NCI-H187 (cell line): ENCODE measurements around the gene DCUN1D4.

Experiments
- DNase-seq, 2 experiments: peaks; one replicate each; lab custom pipeline; 2025; lab: John Stamatoyannopoulos, UW

The DCUN1D4 gene

GRCh38 chr4:51842554-51843308, at the start of gene DCUN1D4:
Gene DCUN1D4 (plus strand): TSS chr4:51843153. CDS start chr4:51843243, 90 bp downstream.
- DNase-seq = peak; percentile 99 to 100

DNA sequence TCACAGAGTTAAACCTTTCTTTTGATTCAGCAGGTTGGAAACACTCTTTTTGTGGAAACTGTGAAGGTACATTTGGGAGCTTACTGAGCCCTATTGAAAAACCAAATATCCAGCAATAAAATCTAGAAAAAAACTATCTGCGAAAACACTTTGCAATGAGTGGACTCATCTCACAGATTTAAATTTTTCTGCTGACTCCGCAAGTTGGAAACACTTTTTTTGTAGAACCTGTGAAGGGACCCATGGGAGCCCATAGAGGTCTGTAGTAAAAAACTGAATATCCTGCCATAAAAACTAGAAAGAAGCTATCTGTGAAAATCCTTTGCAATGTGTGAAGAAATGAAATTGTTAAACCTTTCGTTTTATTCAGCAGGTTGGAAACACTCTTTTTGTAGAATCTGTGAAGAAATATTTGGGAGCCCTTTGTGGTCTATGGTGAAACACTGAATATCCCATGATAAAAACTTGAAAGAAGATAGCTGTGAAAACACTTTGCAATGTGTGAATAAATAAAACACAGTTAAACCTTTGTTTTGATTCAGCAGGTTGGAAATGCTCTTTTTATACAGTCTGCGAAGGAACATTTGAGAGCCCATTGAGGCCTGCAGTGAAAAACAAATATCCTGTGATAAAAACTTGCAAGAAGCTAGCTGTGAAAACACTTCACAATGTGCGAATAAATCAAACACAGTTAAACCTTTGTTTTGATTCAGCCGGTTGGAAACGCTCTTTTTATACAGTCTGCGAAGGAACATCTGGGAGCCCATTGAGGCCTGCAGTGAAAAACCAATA, 22.3 kb upstream of the DCUN1D4 start:
- DNase-seq = no peak

- no peak for DNase-seq
Measured at GRCh38 chr4:51825341-51825740, 17.6 kb upstream of the DCUN1D4 start.

DNA sequence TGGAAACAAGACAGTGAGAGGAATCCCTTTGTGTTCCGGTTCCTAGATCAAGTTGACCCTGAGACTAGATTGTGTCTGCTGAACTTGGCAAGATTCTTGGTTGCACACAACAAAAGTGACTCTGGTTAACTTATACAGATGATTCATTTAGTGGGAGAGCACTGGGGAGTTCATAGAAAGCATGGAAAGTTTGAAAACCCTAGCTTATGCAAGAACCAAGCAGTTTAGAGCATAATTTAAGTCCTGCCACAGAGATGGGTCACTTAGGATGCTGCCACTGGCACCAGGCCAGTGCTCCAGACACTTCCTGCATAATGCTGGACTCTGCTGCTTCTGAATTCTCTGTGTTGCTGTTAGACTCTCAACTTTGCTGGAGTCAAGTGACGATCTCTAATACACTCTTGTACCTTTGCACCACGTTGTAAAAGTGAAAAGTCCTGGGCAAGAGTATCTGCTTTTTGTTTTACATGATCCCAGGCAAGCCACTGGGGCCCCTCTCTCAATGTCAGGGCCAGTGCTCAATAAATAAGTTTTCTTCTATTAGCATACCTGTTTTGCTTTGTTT, 12.7 kb upstream of the DCUN1D4 start:
- DNase-seq = no peak

- DNase-seq = peak; percentile 11 to 31
Measured at GRCh38 chr4:51831133-51831532, 11.8 kb upstream of the DCUN1D4 start.

DNA sequence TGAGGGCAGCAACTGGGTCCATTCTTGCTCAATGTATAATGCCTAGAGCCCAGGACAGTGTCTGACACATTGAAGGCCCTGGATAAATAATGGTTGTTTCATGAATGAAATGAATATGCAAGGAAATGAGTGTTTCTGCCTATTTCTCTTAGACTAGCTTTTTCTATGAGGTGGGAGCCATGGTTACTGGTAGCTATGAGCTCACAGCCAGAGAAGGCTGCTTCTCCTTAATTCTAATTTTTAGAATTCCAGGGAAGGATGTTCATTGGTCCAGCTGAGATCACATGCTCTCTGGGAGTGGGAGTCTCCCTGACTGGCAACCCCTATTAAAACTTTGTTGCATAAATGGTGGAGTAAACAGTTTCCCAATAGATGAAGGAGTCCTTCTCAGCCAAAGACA, 9.7 kb upstream of the DCUN1D4 start:
- DNase-seq = no peak

- DNase-seq = no peak
Measured at GRCh38 chr4:51835079-51835478, 7.9 kb upstream of the DCUN1D4 start.

DNA sequence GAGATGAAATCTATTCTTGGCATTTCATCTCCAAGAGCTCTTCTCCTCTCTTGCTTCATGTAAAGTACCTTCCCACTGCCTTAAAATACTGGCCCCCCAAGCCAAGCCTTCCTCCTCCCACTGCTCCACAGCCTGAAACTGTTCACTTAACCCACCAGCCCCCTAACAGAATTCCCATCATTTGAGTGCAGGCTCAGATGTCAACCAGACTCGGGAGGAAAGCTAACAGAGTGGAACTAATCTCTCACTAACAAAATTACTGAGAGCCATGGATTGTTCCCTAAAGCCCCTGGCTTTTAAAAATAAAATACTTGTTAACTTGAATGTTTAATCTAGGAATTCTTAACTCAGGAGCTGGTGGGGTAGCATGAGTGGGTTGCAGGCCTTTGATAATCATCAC, 7.1 kb upstream of the DCUN1D4 start:
- no peak for DNase-seq

- DNase-seq = no peak
Measured at GRCh38 chr4:51836549-51836948, 6.4 kb upstream of the DCUN1D4 start.

DNA sequence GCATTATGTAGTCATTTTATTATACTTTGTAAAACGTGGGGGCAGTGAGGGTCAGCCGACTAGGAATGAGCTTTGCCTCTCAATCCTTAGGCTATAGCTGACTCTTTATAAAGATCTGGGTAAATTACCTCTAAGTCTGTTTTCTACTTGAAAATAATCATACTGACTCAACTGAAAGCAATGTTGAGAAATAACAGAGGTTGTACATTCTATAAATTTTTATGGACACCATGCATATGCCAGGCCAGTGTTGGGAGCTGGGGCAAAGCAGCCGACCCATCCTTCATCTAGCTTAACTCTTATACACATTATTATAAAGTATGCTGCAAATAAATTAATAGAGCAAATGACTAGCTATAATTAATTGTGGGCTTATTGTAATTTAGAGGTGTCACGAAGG, 2.2 kb upstream of the DCUN1D4 start:
- no peak for DNase-seq

DNA sequence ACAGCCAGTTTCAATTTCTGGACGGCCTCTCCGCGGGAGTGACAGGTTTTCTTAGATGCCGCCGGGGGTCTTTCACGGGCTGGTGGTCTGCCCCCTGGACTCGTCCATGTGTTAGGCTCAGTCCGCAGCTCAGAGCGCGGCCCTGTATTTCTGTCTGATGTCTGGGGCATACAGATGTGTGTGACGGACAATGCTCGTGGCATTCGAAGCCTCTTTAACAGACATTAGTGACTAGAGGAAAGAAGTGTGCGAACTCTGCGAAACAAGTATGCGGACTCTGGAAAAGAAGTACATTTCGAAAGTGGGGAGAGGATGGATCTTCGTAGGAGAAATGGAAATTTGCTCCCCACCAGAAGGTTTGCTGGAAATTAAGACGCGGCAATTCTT, 793 bp upstream of the DCUN1D4 start:
- no peak for DNase-seq

DNA sequence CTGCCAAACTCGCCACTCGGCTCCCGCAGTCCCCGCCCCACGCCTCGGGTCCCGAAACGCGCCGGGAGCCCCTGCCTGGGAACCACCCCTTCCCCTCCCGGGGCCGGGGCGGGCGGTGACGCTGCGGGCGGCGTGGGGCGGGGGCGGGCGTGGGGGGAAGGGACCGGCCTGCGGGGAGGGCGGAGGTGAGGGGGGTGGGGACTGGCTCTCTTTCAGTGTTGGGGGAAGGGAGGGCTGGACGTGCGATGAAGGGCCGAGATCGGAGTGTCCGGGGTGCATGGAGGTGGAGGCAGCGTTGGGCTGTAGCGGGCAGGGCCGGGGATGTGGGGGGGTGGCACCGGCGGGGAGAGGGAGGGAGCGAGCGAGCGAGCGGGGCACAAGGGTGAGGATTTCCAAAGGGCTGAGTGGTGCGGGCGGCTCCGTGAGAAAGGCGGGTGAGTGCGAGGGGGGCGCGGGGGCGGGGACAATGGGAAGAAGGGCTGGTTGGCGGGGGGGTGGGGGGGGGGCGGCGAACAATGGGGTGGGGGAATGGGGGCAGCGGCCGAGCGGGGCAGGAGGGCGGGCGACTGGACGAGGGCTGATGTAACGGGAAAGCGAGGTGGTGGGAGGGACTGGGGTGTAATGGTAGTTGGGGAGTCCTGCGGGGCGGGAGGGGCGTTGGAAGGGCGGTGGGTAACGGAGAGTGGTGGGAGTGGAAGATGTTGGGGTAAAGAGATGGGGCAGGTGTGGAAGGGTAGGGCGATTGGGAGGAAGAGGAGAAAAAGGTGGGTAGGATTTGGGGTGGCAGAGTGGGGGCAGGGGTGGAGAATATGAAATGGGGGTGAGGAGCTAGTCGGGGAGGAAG, 578 bp downstream of the DCUN1D4 start:
- DNase-seq = peak in 1 of 2 experiments; percentile 48

- peak; percentile 75 to 88 for DNase-seq
Measured at GRCh38 chr4:51844153-51845054, 1.5 kb downstream of the DCUN1D4 start.

- no peak for DNase-seq
Measured at GRCh38 chr4:51845055-51845426, 2.1 kb downstream of the DCUN1D4 start.

DNA sequence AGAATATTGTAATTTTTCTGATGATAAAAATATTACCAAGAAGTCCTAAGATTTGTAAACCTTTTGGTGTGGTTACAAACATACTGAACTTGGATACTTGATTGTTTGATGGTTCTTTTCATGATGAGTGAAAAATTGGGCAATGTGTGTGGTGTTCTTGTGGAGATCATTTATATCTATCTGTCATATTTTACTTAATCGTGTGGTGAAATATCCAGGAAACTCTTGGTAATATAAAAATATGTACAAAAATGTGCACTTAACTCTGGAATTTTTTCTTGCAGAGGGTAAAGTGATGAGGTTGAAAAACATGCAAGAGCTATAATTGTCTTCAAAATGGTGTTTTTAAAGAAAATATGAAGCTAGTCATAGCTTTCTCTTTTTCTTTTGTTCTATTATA, 2.8 kb downstream of the DCUN1D4 start:
- no peak for DNase-seq

DNA sequence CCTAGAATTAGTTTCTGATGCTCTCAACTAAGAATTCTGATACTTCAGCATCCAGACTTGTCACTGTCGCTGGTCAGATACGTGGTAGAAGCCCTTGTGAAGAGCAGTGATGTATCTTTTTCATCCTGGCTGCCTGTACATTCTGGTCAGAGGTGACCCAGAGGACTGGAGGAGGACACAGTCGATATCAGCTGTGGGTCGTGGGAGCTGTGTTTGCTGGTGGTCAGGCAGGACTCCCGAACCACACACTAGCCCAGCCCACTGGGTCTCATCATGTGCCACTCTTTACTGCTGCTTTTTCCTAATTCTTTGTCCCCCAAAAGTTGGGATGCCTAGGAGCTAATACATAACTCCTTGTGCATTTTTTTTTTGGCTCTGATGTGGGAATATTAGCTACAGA, 6.5 kb downstream of the DCUN1D4 start:
- no peak for DNase-seq

GRCh38 chr4:51850294-51850693, 7.3 kb downstream of the DCUN1D4 start:
- DNase-seq = no peak

DNA sequence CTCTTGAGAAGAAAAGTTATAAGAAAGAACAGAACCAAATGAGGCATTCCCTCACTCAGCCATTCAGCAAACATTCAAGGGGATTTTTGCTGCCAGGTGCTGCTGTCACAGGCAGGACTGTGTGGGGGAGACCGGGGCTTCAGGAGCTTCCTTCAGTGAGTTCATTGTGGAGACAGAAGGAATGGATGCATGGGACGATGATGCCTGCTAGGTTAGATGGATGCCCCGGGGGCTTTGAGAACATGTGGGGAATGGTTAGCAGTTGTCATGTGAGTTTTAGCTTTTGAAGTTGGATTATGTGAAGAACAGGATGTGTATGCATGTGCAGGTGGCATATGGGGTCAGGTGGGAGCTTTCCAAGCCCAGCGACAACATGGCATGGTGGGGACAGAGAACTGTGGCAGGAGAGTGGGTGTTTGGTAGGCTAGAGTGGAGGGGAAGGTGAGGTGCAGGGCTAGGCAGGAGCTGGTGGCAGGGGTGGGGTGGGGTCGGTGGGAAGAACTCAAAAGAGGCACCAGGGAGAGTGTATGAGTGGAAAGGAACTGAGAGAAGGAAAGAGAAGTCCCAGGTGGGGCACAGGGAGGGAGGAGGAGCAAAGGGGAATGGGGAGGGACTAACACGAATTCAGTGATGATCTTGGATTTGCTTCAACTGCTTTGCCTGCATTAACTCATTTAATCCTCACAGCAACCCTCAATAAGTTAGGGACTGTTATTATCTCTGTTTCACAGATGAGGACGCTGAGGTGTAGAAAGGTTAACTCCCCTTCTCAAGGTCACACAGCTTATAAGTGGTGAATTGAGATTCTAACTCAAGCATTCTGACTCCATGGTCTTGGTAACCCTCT, 8.4 kb downstream of the DCUN1D4 start:
- no peak for DNase-seq

DNA sequence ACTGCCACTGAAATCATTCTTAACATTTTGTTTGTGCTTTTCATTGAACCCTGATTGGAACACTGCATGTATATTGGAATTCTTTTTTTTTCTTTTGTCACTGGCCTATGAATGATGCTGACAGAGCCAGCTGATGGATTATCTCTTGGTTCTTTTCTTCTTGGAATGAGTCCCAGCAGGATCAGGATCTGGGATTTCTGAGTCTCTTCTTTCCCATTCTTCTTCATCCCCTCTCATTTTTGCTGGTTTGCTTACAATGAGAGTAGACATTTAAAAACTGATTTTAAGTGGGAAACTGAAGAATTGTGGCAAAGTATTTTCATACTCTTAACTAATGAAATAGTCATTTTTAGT, 9.0 kb downstream of the DCUN1D4 start:
- DNase-seq = no peak

- no peak for DNase-seq
Measured at GRCh38 chr4:51853027-51853682, 10.2 kb downstream of the DCUN1D4 start.
